ENCODE measurements around the gene TMEM176B.

TMEM176B gene

DNA sequence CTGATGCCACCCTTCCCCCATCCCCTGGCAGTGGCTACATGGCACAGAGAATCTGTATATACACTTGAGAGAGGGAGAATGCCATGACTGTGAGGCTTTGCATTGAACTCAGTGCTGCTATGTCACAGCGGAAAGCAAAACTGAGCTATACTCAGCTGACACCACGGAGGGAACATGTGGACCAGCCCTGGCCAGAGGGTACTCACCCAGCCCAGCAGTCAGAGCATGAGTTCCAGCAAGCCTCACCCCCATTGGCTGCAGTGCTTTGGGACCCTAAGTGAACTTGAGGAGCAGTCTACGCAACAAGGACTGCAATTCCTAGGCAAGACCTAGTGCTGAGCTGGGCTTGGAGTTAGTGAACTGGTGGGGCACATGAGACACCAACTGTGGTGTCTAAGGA, 41.9 kb upstream of the TMEM176B start:
- H3K79me1 ChIP-seq (ENCODE audit: low read length), result no peaks in the 10 kb centered on the region
- no CpG with 5 or more reads among the region's 3 CpGs for WGBS (ENCODE audit: extremely low coverage, insufficient coverage, insufficient read length)
- H3K27ac ChIP-seq (ENCODE audit: low read depth, low read length), result no peak overlapping the region

DNA sequence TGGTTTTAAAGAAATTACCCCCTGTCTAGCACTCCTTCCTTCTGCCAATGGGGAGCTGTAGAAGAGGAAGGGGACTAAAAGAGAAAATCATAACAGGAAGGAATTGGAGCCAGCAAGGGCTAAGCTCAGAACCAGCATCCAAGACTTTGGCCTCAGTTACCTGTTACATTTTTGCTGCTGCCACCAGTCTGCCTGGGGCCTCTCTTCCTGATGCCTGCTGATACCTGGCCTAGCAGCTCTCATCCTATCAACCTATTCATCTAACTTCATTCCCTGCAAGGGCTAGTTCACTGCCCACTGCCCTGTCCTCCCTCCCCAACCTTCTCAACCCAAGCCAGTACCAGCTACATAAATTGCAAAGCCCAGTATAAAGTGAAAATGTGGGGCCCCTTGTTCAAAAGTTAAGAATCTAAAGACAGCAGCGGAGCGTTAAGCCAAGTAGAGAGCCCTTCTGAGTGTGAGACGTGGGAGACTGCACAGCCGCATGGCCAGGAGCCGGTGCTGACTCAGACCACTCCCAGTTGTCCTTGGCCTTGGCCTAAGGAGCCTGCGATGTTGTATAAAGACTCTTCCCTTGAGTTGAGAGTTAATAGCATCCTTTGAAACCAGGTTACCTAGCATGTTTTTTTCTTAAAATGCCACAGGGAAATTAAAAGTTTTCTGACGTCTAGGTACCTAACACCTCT, 38.9 kb upstream of the TMEM176B start:
- Histone ChIP-seq H2AFZ (ENCODE audit: insufficient read depth, low read length, poor library complexity) (no peak overlapping the region), H3K27ac (ENCODE audit: low read depth, low read length) (no peak overlapping the region), H3K4me3 (ENCODE audit: low read depth, low read length) (no peak overlapping the region), H2BK5ac (ENCODE audit: low read depth, low read length, poor library complexity) (no peak overlapping the region), H3K9me3 (ENCODE audit: insufficient read depth, low read depth, low read length) (peaks cover 3% of the 10 kb centered on the region), H3K4me2 (ENCODE audit: low read length) (no peak overlapping the region), H4K91ac (ENCODE audit: low read depth, low read length) (no peak overlapping the region), H2BK120ac (ENCODE audit: insufficient read depth, low read length, poor library complexity) (no peak overlapping the region), H3K27me3 (ENCODE audit: insufficient read depth, low read length) (no peaks in the 10 kb centered on the region), H3K36me3 (ENCODE audit: control insufficient read depth in 1 of 2, insufficient read depth in 2 of 2, low read length in 2 of 2) (no peaks in the 10 kb centered on the region), H3K18ac (ENCODE audit: low read length) (no peak overlapping the region), H3K4ac (ENCODE audit: low read depth, low read length) (no peak overlapping the region), H4K8ac (ENCODE audit: low read depth, low read length) (no peak overlapping the region), H3K4me1 (ENCODE audit: control insufficient read depth in 1 of 2, insufficient read depth in 2 of 2, low read length in 2 of 2) (peaks cover 0 to 3% of the 10 kb centered on the region in 2 experiments), H4K12ac (ENCODE audit: low read depth, low read length) (no peak overlapping the region), H3K23ac (ENCODE audit: low read length) (no peak overlapping the region), H3K79me2 (ENCODE audit: control insufficient read depth, insufficient read depth, low read length, poor library complexity) (no peaks in the 10 kb centered on the region), H2BK12ac (ENCODE audit: low read length) (no peak overlapping the region), H3K9ac (ENCODE audit: low read length) (no peak overlapping the region), H2AK5ac (ENCODE audit: low read length) (no peak overlapping the region), H3K14ac (ENCODE audit: low read length) (no peak overlapping the region), H3K79me1 (ENCODE audit: low read length) (no peaks in the 10 kb centered on the region)
- WGBS (ENCODE audit: extremely low coverage, insufficient coverage, insufficient read length), result no CpG with 5 or more reads among the region's 7 CpGs
- DNase-seq, result peak; percentile 72 to 81

More for the DNA sequence above, 41.9 kb upstream of the TMEM176B start:
- H3K4ac ChIP-seq (ENCODE audit: low read depth, low read length), result no peak overlapping the region
- no peak overlapping the region for H3K4me2 ChIP-seq (ENCODE audit: low read length)
- no peak overlapping the region for H3K18ac ChIP-seq (ENCODE audit: low read length)
- H3K79me2 ChIP-seq (ENCODE audit: control insufficient read depth, insufficient read depth, low read length, poor library complexity), result no peaks in the 10 kb centered on the region
- no peak overlapping the region for H4K91ac ChIP-seq (ENCODE audit: low read depth, low read length)
- H3K36me3 ChIP-seq (ENCODE audit: control insufficient read depth in 1 of 2, insufficient read depth in 2 of 2, low read length in 2 of 2), result no peaks in the 10 kb centered on the region
- H3K23ac ChIP-seq (ENCODE audit: low read length), result no peak overlapping the region
- no peak overlapping the region for H2BK5ac ChIP-seq (ENCODE audit: low read depth, low read length, poor library complexity)
- no peak overlapping the region for H3K9ac ChIP-seq (ENCODE audit: low read length)
- no peak overlapping the region for H2BK12ac ChIP-seq (ENCODE audit: low read length)
- no peak overlapping the region for H2BK120ac ChIP-seq (ENCODE audit: insufficient read depth, low read length, poor library complexity)
- H4K8ac ChIP-seq (ENCODE audit: low read depth, low read length), result no peak overlapping the region
- H3K14ac ChIP-seq (ENCODE audit: low read length), result no peak overlapping the region
- H2AFZ ChIP-seq (ENCODE audit: insufficient read depth, low read length, poor library complexity), result no peak overlapping the region
- no peaks in the 10 kb centered on the region for H3K27me3 ChIP-seq (ENCODE audit: insufficient read depth, low read length)
- no peak overlapping the region for H3K4me3 ChIP-seq (ENCODE audit: low read depth, low read length)
- no peak overlapping the region for H4K12ac ChIP-seq (ENCODE audit: low read depth, low read length)
- H3K4me1 ChIP-seq (ENCODE audit: control insufficient read depth in 1 of 2, insufficient read depth in 2 of 2, low read length in 2 of 2), result peaks cover 0 to 3% of the 10 kb centered on the region in 2 experiments
- peaks cover 3% of the 10 kb centered on the region for H3K9me3 ChIP-seq (ENCODE audit: insufficient read depth, low read depth, low read length)
- H2AK5ac ChIP-seq (ENCODE audit: low read length), result no peak overlapping the region
- no peak for DNase-seq

GRCh38 chr7:150835702-150836280, 35.6 kb upstream of the TMEM176B start:
- Histone ChIP-seq H4K8ac (ENCODE audit: low read depth, low read length) (no peak overlapping the region), H3K9ac (ENCODE audit: low read length) (no peak overlapping the region), H2BK120ac (ENCODE audit: insufficient read depth, low read length, poor library complexity) (no peak overlapping the region), H3K4ac (ENCODE audit: low read depth, low read length) (no peak overlapping the region), H3K18ac (ENCODE audit: low read length) (no peak overlapping the region), H2BK12ac (ENCODE audit: low read length) (no peak overlapping the region), H3K9me3 (ENCODE audit: insufficient read depth, low read depth, low read length) (no peaks in the 10 kb centered on the region), H2AK5ac (ENCODE audit: low read length) (no peak overlapping the region), H3K79me2 (ENCODE audit: control insufficient read depth, insufficient read depth, low read length, poor library complexity) (no peaks in the 10 kb centered on the region), H3K4me2 (ENCODE audit: low read length) (no peak overlapping the region), H4K91ac (ENCODE audit: low read depth, low read length) (no peak overlapping the region), H3K23ac (ENCODE audit: low read length) (no peak overlapping the region), H3K79me1 (ENCODE audit: low read length) (no peaks in the 10 kb centered on the region), H2AFZ (ENCODE audit: insufficient read depth, low read length, poor library complexity) (no peak overlapping the region), H3K14ac (ENCODE audit: low read length) (no peak overlapping the region), H2BK5ac (ENCODE audit: low read depth, low read length, poor library complexity) (no peak overlapping the region), H3K36me3 (ENCODE audit: control insufficient read depth in 1 of 2, insufficient read depth in 2 of 2, low read length in 2 of 2) (no peaks in the 10 kb centered on the region), H3K4me1 (ENCODE audit: control insufficient read depth in 1 of 2, insufficient read depth in 2 of 2, low read length in 2 of 2) (peaks cover 0 to 3% of the 10 kb centered on the region in 2 experiments), H4K12ac (ENCODE audit: low read depth, low read length) (no peak overlapping the region), H3K27me3 (ENCODE audit: insufficient read depth, low read length) (no peaks in the 10 kb centered on the region), H3K4me3 (ENCODE audit: low read depth, low read length) (no peak overlapping the region), H3K27ac (ENCODE audit: low read depth, low read length) (no peak overlapping the region)
- no CpG with 5 or more reads among the region's 6 CpGs for WGBS (ENCODE audit: extremely low coverage, insufficient coverage, insufficient read length)
- peak in 1 of 2 donors; percentile 73 for DNase-seq

- H3K14ac ChIP-seq (ENCODE audit: low read length), result no peak overlapping the region
- H4K12ac ChIP-seq (ENCODE audit: low read depth, low read length), result no peak overlapping the region
- DNase-seq, result no peak
- no peak overlapping the region for H3K4me3 ChIP-seq (ENCODE audit: low read depth, low read length)
- H3K79me2 ChIP-seq (ENCODE audit: control insufficient read depth, insufficient read depth, low read length, poor library complexity), result no peaks in the 10 kb centered on the region
- no peak overlapping the region for H3K23ac ChIP-seq (ENCODE audit: low read length)
- no peak overlapping the region for H3K18ac ChIP-seq (ENCODE audit: low read length)
- H4K91ac ChIP-seq (ENCODE audit: low read depth, low read length), result no peak overlapping the region
- H2BK120ac ChIP-seq (ENCODE audit: insufficient read depth, low read length, poor library complexity), result no peak overlapping the region
- no peak overlapping the region for H2AFZ ChIP-seq (ENCODE audit: insufficient read depth, low read length, poor library complexity)
- no CpG with 5 or more reads among the region's 1 CpG for WGBS (ENCODE audit: extremely low coverage, insufficient coverage, insufficient read length)
- no peak overlapping the region for H3K4me2 ChIP-seq (ENCODE audit: low read length)
- no peak overlapping the region for H2BK5ac ChIP-seq (ENCODE audit: low read depth, low read length, poor library complexity)
- no peaks in the 10 kb centered on the region for H3K9me3 ChIP-seq (ENCODE audit: insufficient read depth, low read depth, low read length)
- H2BK12ac ChIP-seq (ENCODE audit: low read length), result no peak overlapping the region
- H4K8ac ChIP-seq (ENCODE audit: low read depth, low read length), result no peak overlapping the region
- no peak overlapping the region for H3K27ac ChIP-seq (ENCODE audit: low read depth, low read length)
- peaks cover 0 to 3% of the 10 kb centered on the region in 2 experiments for H3K4me1 ChIP-seq (ENCODE audit: control insufficient read depth in 1 of 2, insufficient read depth in 2 of 2, low read length in 2 of 2)
- H3K27me3 ChIP-seq (ENCODE audit: insufficient read depth, low read length), result no peaks in the 10 kb centered on the region
- H3K4ac ChIP-seq (ENCODE audit: low read depth, low read length), result no peak overlapping the region
- no peaks in the 10 kb centered on the region for H3K36me3 ChIP-seq (ENCODE audit: control insufficient read depth in 1 of 2, insufficient read depth in 2 of 2, low read length in 2 of 2)
- no peak overlapping the region for H3K9ac ChIP-seq (ENCODE audit: low read length)
- H3K79me1 ChIP-seq (ENCODE audit: low read length), result no peaks in the 10 kb centered on the region
- H2AK5ac ChIP-seq (ENCODE audit: low read length), result no peak overlapping the region
These were observed 34.9 kb upstream of the TMEM176B start for GRCh38 chr7:150835019-150835418.
